Measurements from ENCODE around the gene PEG3.
"Not testable (repeated sequence)": the region's sequence is repeated elsewhere in the genome, so short reads cannot be mapped to it uniquely, and the experiment has no call there.

The PEG3 gene

DNA sequence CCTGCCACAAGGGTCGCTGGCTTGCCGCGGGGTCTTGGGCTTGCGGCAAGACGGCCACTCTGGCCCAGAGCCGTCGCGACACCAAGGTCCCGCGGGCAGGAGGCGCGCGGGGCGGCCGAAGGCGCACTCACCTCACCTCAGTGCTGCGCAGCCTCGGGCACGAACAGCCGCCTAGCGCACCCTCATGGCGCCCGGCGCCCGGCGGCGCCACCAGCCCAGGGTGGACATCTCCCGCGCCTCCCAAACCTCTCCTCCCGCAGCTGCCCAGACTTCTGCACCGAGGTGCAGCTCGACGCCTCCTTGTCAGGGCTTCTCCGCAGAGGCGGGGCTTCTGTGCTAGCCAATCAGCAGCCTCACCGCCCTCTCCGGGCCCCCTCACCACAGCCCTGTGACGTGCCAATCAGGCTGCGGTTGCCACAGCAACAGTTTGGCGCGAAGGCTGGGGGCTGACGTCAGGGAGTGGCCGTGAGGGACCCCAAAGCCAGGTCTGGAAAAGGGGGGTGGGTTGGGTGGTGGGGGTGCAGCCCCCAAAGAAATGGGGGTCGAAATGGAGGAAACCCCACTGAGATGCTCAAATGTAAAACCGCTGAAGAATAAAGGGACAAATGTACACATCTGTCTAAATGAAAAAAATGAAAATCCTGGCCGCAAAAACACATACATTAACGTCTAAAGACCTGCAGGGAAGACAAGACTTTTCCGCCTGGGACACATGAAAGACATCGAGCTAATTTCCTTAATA, at the start of gene PEG3, which contains the start of gene ZIM2:
Gene PEG3, minus strand, starts transcription at position 276 of the 742 bp plus-strand sequence. CDS start 16,071 bp downstream, outside the sequence.
Gene ZIM2, minus strand, starts transcription at position 276 of the 742 bp plus-strand sequence. CDS start 16,449 bp downstream, outside the sequence.
- no peak for DNase-seq

DNA sequence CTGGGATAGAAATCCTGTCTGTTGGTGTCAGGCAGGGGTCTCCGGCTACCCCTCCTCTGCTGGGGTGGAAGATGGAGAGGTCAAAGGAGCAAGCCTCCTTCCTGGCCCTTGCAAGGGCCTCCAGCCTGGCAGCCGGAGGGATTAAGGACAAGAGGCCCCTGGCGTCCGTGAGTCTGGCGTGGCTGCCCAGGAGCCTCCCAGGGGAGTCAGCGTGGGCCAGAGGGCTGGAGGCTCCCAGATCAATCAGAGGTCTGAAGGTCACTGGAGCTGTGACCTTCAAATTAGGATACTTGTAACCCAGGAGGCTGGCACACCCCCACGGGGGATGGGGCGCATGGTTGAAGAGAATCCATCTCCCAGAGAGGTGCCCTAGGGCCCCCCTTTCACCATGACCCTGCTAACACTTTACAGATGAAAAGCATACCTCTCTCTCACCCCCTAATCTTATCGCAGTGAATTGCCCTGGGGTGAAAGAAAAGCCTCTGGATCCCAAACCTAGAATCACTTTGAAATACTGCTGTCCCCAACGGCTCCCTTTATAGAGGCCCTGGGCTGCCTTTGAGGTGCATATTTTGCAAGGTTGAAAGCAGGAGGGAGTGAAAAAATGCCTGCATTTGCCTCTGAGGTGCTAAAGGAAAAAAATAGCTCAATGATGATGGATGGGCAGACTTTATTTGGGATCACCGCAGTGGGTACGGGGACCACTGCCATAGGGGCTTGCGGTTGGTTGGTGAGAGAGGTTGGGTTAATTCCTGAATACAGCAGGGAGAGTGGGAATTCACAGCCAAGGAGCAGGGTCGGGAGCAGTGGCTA, 44.9 kb upstream of the PEG3 start:
- no peak for DNase-seq

DNA sequence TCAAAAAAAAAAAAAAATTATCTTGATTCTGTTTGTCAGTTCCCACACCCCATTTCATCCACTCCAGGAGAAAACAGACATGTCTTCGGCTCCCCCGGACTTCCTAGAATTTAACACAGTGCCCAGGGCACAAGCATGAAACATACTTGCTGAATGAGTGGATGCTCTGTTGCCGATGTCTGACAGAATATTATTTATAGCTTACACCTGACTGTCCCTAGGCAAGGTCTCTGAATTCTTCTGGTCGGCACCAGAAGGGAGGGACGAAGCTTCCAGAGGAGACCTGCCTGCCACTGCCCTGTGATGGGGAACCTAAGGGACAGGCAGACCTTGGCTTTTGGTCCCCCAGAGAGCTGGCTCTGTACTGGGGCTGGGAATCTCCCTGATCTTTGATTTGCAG, 43.9 kb upstream of the PEG3 start:
- no peak for DNase-seq

DNA sequence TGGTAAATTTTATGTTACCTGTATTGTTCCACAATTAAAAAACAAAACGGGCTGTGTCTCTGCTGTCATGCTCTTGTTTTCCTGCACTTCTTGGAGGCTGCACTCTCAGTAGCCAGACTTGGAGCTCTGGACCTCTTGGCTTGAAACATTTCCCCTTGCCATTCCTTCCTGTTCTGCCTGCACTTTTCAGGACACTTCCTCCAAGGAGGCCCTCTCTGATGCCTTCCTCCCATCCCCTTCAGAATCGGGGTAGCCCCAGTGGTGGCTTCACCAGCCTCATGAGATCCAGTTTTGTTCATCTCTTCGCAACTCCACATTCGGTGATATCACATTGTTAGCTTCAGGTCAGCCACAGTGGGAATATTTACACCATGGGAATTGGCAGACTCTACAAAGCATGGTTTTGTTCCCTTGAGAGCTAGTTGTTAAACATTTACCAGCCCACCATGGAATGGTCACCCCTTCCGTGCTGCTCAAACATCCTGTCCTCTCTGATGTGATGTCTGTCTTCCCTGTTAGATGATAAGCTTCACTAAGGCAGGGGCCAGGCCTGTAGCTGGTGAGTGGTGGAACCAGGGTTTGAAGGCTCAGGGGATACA, 40.2 kb upstream of the PEG3 start:
- DNase-seq, result no peak

DNA sequence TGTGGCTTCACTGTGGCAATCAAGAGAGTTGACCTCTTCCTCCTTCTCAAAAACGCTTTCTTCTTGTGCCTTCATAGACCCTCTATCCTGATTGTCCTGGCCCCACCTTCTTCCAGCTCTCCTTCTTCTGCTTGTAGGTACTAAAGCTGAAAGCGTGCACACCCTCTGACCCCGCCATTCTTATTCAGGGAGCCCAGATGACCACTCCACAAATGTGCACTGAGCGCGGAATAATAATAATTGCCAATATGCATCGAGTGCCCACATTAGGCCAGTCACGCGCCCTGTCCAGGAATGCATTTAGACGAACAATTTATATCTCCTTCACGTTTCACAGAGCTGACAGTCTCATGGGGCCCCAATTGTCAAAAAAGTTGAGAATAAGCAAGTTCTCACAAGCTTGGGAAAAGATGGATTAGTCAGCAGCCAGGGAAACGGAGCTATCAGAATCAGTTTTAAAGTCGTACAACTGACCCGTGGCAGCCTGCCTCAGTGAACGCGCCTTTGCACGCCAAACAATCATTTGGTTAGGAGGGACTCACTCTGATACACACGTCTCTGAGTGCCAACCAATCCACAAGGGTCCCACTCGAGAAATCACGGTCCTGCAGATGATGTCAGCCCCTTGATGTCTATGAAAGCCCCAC, 36.7 kb upstream of the PEG3 start:
- no peak for DNase-seq

DNA sequence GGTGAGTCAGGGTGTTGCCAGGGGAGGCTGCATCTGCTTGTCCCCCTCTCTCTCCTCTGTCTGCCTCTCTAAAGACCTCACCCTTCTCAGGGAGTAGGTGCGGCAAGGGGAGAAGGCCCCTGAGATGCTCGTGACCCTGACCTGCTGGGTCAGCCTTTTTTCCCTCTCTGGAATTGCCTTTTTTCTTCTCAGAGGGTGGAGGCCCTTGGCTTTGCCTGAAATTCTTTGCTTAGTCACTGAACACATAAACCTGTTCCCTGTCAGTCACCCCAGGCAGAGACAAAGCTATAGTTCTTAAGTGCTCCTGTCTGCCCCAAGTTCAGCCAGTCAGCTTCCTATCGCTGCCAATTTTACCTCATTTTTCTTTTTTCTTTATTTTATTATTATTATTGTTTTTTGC, 35.2 kb upstream of the PEG3 start:
- no peak for DNase-seq

GRCh38 chr19:56874530-56874929, 34.0 kb upstream of the PEG3 start:
- no peak for DNase-seq

DNA sequence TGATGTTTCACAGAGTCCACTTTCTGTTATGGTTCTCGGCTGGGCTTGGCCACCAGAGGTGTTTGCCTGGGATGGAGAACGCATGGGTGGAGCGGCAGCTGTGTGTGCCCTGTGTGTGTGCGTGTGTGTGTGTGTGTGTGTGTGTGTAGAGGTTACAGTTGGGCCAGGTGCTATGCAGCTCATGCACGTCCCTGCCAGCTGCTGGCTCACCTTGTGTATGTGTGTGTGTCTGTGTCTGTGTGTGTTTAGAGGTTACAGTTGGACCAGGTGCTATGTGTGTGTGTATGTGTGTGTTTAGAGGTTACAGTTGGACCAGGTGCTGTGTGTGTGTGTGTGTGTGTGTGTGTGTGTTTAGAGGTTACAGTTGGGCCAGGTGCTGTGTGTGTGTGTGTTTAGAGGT, 33.0 kb upstream of the PEG3 start:
- DNase-seq, result no peak

DNA sequence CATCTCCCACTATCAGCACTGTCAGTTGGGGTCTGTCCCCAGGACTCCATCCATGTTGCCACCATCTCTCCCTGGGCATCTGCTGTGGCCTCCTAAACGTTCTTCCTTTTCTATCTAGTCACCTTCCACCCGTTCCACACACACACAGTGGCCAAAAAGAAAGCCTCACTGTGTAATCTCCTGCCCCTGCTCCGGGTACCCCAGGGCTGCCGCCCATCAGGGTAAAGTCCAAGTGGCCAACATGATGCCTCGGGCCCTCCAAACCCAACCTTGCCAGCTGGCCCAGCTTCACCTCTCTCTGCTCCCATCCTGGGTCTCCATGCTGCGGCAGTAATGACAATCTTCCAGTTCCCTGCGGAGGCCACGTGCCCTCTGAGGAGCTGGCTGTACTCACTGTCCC, 29.4 kb upstream of the PEG3 start:
- DNase-seq, result no peak

GRCh38 chr19:56868446-56868845, 27.9 kb upstream of the PEG3 start:
- no peak for DNase-seq

DNA sequence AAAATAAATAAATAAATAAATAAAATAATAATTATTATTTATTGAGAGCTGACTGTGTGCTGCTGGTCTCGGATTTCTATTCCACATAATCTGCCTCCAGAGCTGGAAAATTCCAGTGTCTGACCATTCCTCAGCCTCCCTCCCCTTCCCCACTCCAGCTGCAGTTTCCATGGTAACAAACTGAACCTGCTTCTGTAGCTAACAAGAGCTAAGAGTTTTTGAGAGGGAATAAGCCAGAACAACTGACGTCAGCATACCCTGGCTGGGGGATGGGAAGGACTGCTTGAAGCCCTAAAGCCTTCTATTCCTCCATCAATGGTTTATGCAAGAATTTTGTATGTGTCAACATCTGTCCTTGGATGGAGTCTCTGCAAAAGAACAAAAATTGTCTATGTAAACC, 26.0 kb upstream of the PEG3 start:
- no peak for DNase-seq

DNA sequence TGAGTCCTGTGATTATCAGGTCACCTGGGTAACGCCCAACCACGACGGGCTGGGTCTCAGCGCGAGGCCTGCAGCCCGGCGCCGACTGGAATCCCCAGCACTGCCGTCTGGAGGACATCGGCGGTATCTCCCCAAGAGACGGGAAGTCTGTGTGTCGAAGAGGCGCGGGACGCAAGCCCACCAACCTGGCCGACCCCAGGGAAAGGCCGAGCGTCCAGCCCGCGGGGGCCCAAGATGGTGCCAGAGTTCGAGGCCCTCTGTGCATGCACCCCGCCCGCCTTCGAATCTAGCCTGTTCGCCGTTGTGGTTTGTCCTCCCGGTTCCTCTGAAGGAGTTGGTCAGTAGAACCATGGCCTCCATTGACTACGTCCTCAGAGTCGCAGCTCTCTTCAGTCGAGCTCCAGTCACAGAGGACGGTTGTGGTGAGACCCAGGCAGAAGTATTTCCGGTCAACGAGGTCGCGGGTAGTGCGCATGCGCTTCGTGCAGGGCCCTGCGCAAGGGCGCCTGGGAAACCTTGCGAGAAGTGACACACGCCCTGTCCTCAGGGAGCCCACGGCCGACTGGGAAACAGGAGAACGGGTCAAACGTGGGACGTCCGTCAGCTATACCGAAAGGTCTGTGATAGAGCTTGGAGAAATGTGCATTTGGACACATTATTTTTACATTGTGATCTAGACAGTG, 24.1 kb upstream of the PEG3 start:
- DNase-seq, result no peak

- no peak for DNase-seq
These were observed 22.2 kb upstream of the PEG3 start for GRCh38 chr19:56862741-56863140.

DNA sequence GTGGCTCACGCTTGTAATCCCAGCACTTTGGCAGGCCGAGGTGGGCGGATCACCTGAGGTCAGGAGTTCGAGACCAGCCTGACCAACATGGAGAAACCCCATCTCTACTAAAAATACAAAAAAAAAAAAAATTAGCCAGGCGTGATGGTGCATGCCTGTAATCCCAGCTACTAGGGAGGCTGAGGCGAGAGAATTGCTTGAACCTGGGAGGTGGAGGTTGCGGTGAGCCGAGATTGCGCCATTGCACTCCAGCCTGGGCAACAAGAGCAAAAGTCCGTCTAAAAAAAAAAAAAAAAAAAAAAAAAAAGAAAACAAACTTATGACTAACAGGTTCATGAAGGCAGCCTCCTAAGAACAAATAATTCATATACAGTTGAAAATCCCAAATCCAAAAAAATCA, 19.9 kb upstream of the PEG3 start:
- not testable (repeated sequence) for DNase-seq

DNA sequence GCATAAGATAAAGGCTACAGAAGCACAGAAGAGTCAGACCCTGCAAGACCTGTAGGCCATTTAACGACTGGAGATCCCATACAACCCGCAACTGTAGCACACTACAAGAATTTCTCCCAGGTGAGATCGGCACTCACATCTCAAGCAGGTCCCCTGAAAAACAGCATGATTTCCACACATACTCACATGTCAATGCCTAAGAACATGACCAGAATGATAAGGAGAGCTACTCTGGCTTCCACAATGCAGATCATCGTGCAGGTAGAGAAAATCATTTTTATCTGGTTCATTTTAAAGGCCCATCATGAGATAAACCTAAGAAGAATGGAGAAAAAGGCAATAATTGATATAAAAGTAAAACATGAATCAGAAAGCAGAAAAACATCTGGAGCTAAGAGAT, 17.5 kb upstream of the PEG3 start:
- DNase-seq, result no peak

- DNase-seq, result no peak
These were observed 16.3 kb upstream of the PEG3 start for GRCh38 chr19:56856822-56857221.

DNA sequence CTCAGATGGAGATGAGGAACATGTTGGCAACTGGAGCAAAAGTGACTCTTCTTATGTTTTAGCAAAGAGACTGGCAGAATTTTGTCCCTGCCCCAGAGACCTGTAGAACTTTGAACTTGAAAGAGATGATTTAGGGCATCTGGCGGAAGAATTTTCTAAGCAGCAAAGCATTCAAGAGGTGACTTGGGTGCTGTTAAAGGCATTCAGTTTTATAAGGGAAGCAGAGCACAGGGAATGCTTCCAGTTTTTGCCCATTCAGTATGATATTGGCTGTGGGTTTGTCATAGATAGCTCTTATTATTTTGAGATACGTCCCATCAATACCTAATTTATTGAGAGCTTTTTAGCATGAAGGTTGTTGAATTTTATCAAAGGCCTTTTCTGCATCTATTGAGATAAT, 11.8 kb upstream of the PEG3 start:
- DNase-seq, result not testable (repeated sequence)

- no peak for DNase-seq
These were observed 7.6 kb upstream of the PEG3 start for GRCh38 chr19:56848166-56848565.

DNA sequence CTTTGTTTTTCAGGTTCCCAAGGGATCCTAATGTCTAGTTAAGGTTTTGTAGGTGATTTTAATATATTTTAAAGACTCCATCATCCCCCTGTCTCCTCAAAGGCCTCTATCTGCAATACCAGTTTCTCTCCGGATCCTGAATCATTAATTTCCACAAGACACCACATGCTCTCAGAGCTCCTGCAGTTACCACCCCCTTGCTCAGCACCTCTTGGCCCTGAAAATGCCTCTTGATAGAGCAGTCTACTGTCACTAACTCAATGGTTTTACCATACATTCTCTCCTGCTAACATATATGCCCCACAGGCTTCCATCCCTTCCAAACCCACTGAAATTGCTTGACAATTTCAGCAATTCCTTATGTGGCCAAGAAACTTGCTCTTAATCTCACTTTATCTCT, 1.9 kb upstream of the PEG3 start:
- no peak for DNase-seq

- no peak for DNase-seq
These were observed 642 bp upstream of the PEG3 start for GRCh38 chr19:56841193-56841543.

DNA sequence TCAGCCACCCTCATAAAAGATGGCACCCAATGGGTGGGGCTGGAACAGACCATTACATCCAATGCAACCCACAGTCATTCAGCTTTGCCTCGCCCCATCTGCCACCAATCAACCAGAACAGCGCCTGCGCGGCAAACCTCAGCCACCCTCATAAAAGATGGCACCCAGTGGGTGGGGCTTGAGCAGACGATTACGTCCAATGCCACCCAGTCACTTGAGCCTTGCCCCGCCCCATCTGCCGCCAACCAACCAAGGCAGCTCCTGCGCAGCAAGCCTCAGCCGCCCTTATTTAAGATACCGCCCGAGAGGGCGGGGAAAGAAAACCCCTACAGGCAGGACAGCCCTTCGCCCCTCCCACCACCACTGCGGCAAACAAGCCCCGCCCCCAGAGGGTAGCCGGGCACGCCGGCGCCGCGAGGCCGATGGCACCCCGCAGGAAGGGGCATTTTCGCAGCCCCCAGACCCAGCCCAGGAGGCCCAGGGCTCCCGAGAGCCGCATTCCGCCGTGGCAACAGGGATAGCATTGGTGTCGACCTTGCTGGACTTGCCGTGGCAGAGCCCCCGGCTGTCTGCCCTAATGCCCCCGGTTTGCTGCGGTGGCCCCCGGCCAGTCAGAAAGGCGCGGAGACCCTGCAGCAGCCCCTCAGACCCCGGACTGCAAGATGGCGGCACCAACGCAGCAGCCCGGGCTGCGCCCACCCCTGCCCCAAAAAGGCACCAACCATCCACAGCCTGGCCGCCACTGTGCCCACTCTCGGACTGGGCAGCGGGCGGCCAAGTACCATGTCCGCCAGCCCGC, 675 bp downstream of the PEG3 start:
- no peak for DNase-seq

All from NCI-H1092 (cell line).